ENCODE data around the gene NKD1. TPM values are rescaled to one million over a fixed set of nuclear protein-coding genes. Genes with fewer than 3 reads are reported as not detected.

The NKD1 gene
- total and polyA plus RNA-seq, 2 of the 8 experiments (the other 6 are each of a cell fraction or from before 2014, with no cell fraction given): 0.70 to 4.5 TPM

- 86% methylated on average over 23 of the region's 23 CpGs; no CpG with 5 or more reads in 1 of the 2 experiments for WGBS, 2 experiments (ENCODE audit: extremely low coverage in 1 of 2, insufficient coverage in 1 of 2, insufficient read length in 1 of 2, insufficient replicate concordance in 2 of 2, low coverage in 1 of 2, low lambda C conversion rate in 2 of 2, missing lambda C conversion rate in 1 of 2)
- no peak overlapping the region for H2AK5ac ChIP-seq (ENCODE audit: low read depth, low read length)
- H3K23ac ChIP-seq (ENCODE audit: insufficient read length): no peak overlapping the region
- no peak overlapping the region for H3K4ac ChIP-seq (replicated peaks; ENCODE audit: insufficient read length, low read depth, low read length)
- no peak for FAIRE-seq
- ChIA-PET POLR2A (ENCODE audit: partially characterized antibody) (no interaction called here), CTCF (ENCODE audit: partially characterized antibody) (interaction anchor here (0.6 to 21.1 kb wide), 12 partner anchors 10 to 257 kb away, joined by 3 to 279 read pairs (median 4); no protein-coding TSS in a partner anchor)
- H3K4me2 ChIP-seq (ENCODE audit: insufficient read depth in 1 of 2, low read depth in 2 of 2, low read length in 2 of 2): no peak overlapping the region
- no peak overlapping the region for H4K5ac ChIP-seq (ENCODE audit: insufficient read length, low read depth, low read length)
- no peaks in the 10 kb centered on the region for H3K4me1 ChIP-seq (replicated peaks in 1 of 4; ENCODE audit: control insufficient read depth in 3 of 4, insufficient read depth in 4 of 4, low read length in 3 of 4)
- no peak overlapping the region for H3K14ac ChIP-seq (ENCODE audit: insufficient read length)
- no peak overlapping the region for H3K27ac ChIP-seq (ENCODE audit: low read depth, low read length)
- H4K8ac ChIP-seq (ENCODE audit: extremely low read depth, insufficient read depth, low read length): no peak overlapping the region
- no peak overlapping the region for H3K56ac ChIP-seq (replicated peaks; ENCODE audit: insufficient read length, low read depth, low read length)
- no peaks in the 10 kb centered on the region for H3K79me1 ChIP-seq (ENCODE audit: low read depth, low read length)
- no peaks in the 10 kb centered on the region for H4K20me1 ChIP-seq (replicated peaks in 1 of 2; ENCODE audit: control insufficient read depth in 1 of 2, insufficient read depth in 2 of 2, low read length in 2 of 2)
- no peaks in the 10 kb centered on the region; the same call in 1 of the 2 replicates for H3K23me2 ChIP-seq (ENCODE audit: low read depth, low read length)
- H2AFZ ChIP-seq (ENCODE audit: low read length): no peak overlapping the region; the same call in 1 of the 2 replicates
- no peak overlapping the region for H2BK15ac ChIP-seq (ENCODE audit: low read length)
- no peak for DNase-seq (ENCODE audit: low read depth in 1 of 2, low spot score in 2 of 2)
- H2BK12ac ChIP-seq (ENCODE audit: low read depth, low read length): no peak overlapping the region
- H3K27me3 ChIP-seq (replicated peaks in 1 of 4; ENCODE audit: control insufficient read depth in 3 of 4, extremely low read depth in 1 of 4, insufficient read depth in 3 of 4, low read length in 3 of 4): no peaks in the 10 kb centered on the region
- no peak overlapping the region for H3K18ac ChIP-seq (ENCODE audit: extremely low read depth, low read length)
- H2BK5ac ChIP-seq (ENCODE audit: low read depth, low read length): no peak overlapping the region
- H3K9ac ChIP-seq (replicated peaks in 1 of 4; ENCODE audit: extremely low read depth in 1 of 4, low read depth in 3 of 4, low read length in 3 of 4): no peak overlapping the region
- no peak overlapping the region for H2BK20ac ChIP-seq (ENCODE audit: low read length)
- no peak overlapping the region for H3K4me3 ChIP-seq (ENCODE audit: extremely low read depth in 1 of 4, insufficient read depth in 2 of 4, low read depth in 3 of 4, low read length in 4 of 4)
- H3K36me3 ChIP-seq (ENCODE audit: control insufficient read depth in 2 of 4, insufficient read depth in 4 of 4, low read length in 3 of 4): no peaks in the 10 kb centered on the region
- H3K79me2 ChIP-seq (ENCODE audit: control insufficient read depth in 1 of 2, insufficient read depth in 2 of 2, low read length in 2 of 2): no peaks in the 10 kb centered on the region
- no peak overlapping the region for H2BK120ac ChIP-seq (replicated peaks; ENCODE audit: low read depth, low read length)
- no peak overlapping the region for H4K91ac ChIP-seq (replicated peaks; ENCODE audit: insufficient read length, low read length)
- peaks cover 13 to 20% of the 10 kb centered on the region in 2 experiments for H3K9me3 ChIP-seq (ENCODE audit: insufficient read depth in 2 of 2, low read depth in 1 of 2, low read length in 1 of 2)
- TF ChIP-seq CHD2 (IDR thresholded peaks at IDR 0.05; ENCODE audit: low read length) (no peak), NANOG (IDR thresholded peaks at IDR 0.05; ENCODE audit: insufficient read depth, low read depth, low read length, poor library complexity, severe bottlenecking) (no peak), EP300 (IDR thresholded peaks at IDR 0.05; ENCODE audit: borderline replicate concordance in 1 of 2, low read depth in 2 of 2, low read length in 2 of 2) (no peak), RAD21 (IDR thresholded peaks at IDR 0.05 in 1 of 2, conservative IDR thresholded peaks at IDR 0.05 in 1 of 2; ENCODE audit: low read depth in 2 of 2, low read length in 2 of 2) (no peak), FOSL1 (IDR thresholded peaks at IDR 0.05; ENCODE audit: insufficient read depth, low read depth, low read length) (no peak), JUN (IDR thresholded peaks at IDR 0.05; ENCODE audit: low read depth, low read length) (no peak), CEBPB (IDR thresholded peaks at IDR 0.05; ENCODE audit: low read depth, low read length) (no peak), KDM4A (IDR thresholded peaks at IDR 0.05; ENCODE audit: low read depth, low read length, severe bottlenecking) (no peak), TCF12 (IDR thresholded peaks at IDR 0.05; ENCODE audit: low read depth, low read length) (no peak), BRCA1 (IDR thresholded peaks at IDR 0.05; ENCODE audit: low read depth, low read length) (no peak), BCL11A (IDR thresholded peaks at IDR 0.05; ENCODE audit: low read depth in 2 of 2, low read length in 2 of 2) (no peak), ZNF274 (IDR thresholded peaks at IDR 0.05; ENCODE audit: borderline replicate concordance, extremely low read depth, low read length) (no peak)
These were observed 127.8 kb downstream of the NKD1 start for GRCh38 chr16:50675686-50676610.

All from H1 (cell line).